GM21360 (cell line): ENCODE data around the gene SLC16A7.
"Not testable (repeated sequence)": the region's sequence is repeated elsewhere in the genome, so short reads cannot be mapped to it uniquely, and the experiment has no call there.

ENCODE experiments used
- ATAC-seq: cut with Tn5 transposase; IDR thresholded peaks from one replicate; pipeline ENCODE4 v1.9.1; 2021; ENCODE audit warnings: mild to moderate bottlenecking, moderate library complexity; ENCODE audit not compliant: unreplicated experiment

SLC16A7 gene

GRCh38 chr12:59595883-59596540 is at the start of gene SLC16A7:
SLC16A7 (plus strand) TSS chr12:59596029; CDS start chr12:59704802, 108,773 bp downstream.
- ATAC-seq: peak; percentile 65

- no peak for ATAC-seq
These were observed 46.9 kb upstream of the SLC16A7 start for GRCh38 chr12:59548930-59549329.

- no peak for ATAC-seq
These were observed 36.1 kb upstream of the SLC16A7 start for GRCh38 chr12:59559696-59560095.

- ATAC-seq: no peak
These were observed 25.7 kb upstream of the SLC16A7 start for GRCh38 chr12:59570145-59570544.

- ATAC-seq: no peak
These were observed 21.4 kb upstream of the SLC16A7 start for GRCh38 chr12:59574406-59574805.

GRCh38 chr12:59575826-59576225 is 20.0 kb upstream of the SLC16A7 start:
- ATAC-seq: no peak

- ATAC-seq: no peak
These were observed 17.6 kb upstream of the SLC16A7 start for GRCh38 chr12:59578254-59578653.

GRCh38 chr12:59579631-59580030 is 16.2 kb upstream of the SLC16A7 start:
- ATAC-seq: no peak

- ATAC-seq: no peak
These were observed 15.8 kb upstream of the SLC16A7 start for GRCh38 chr12:59580050-59580449.

GRCh38 chr12:59583003-59583712 is 12.7 kb upstream of the SLC16A7 start:
- ATAC-seq: no peak

- ATAC-seq: no peak
These were observed 8.1 kb upstream of the SLC16A7 start for GRCh38 chr12:59587710-59588109.

GRCh38 chr12:59593761-59594160 is 2.1 kb upstream of the SLC16A7 start:
- ATAC-seq: no peak

- ATAC-seq: no peak
These were observed 807 bp upstream of the SLC16A7 start for GRCh38 chr12:59594943-59595500.

- ATAC-seq: no peak
These were observed 305 bp upstream of the SLC16A7 start for GRCh38 chr12:59595565-59595882.

- ATAC-seq: peak; percentile 38
These were observed 1.6 kb downstream of the SLC16A7 start for GRCh38 chr12:59597385-59597781.

- no peak for ATAC-seq
These were observed 4.3 kb downstream of the SLC16A7 start for GRCh38 chr12:59600171-59600570.

- ATAC-seq: no peak
These were observed 7.9 kb downstream of the SLC16A7 start for GRCh38 chr12:59603754-59604153.

- ATAC-seq: not testable (repeated sequence)
These were observed 17.1 kb downstream of the SLC16A7 start for GRCh38 chr12:59612823-59613434.

GRCh38 chr12:59615392-59616165 is 19.8 kb downstream of the SLC16A7 start:
- ATAC-seq: no peak

GRCh38 chr12:59619461-59620240 is 23.8 kb downstream of the SLC16A7 start:
- ATAC-seq: no peak
